OCI-LY7 (cell line): Measurements from ENCODE around the gene SMIM45.

Experiments
- BruUV-seq: library from RNA; stranded (reverse); fragments of 400-500 nt; replicated peaks from 2 replicates; lab custom pipeline; 2021; lab: Mats Ljungman, UMichigan
- CTCF ChIA-PET: fragments of 300-600 bp; sonication (Branson Sonifier 250); formaldehyde crosslinking; loops from one replicate; lab custom pipeline; 2022; ENCODE audit warnings: antibody characterized with exemption; ENCODE audit not compliant: unreplicated experiment; lab: Charles Lee
- POLR2A ChIA-PET: fragments of 300-600 bp; sonication (Branson Sonifier 250); formaldehyde crosslinking; loops from one replicate; lab custom pipeline; 2022; ENCODE audit warnings: antibody characterized with exemption; lab: Charles Lee
- DNase-seq: peaks from one replicate; pipeline ENCODE4 v3.0.0-alpha.2; 2015; ENCODE audit warnings: low spot score
- H2AFZ ChIP-seq: fragments of 200-600 bp; sonication (generic), shearing (Covaris generic); 2 replicates; pipeline ENCODE4 v1.6.1; 2014; ENCODE audit warnings: mild to moderate bottlenecking, antibody characterized with exemption, low read length, moderate library complexity
- H3K27ac ChIP-seq: fragments of 200-600 bp; sonication (generic); 2 replicates; pipeline ENCODE4 v1.5.1; 2014; ENCODE audit warnings: mixed run types, low read depth, mild to moderate bottlenecking, moderate library complexity, low read length, inconsistent platforms; ENCODE audit not compliant: poor library complexity, severe bottlenecking
- H3K36me3 ChIP-seq: fragments of 200-600 bp; sonication (generic); 2 replicates; pipeline ENCODE4 v1.6.1; 2014; ENCODE audit warnings: mild to moderate bottlenecking, antibody characterized with exemption, low read length, moderate library complexity, mixed read lengths; ENCODE audit not compliant: insufficient read depth
- H3K4me1 ChIP-seq: fragments of 200-600 bp; sonication (generic); 2 replicates; pipeline ENCODE4 v1.5.1; 2014; ENCODE audit warnings: mild to moderate bottlenecking, low read length; ENCODE audit not compliant: insufficient read depth, poor library complexity, severe bottlenecking
- H3K4me2 ChIP-seq: fragments of 200-600 bp; sonication (generic); 2 replicates; pipeline ENCODE4 v1.6.1; 2014; ENCODE audit warnings: mild to moderate bottlenecking, low read length
- H3K4me3 ChIP-seq: fragments of 200-600 bp; sonication (generic); 2 replicates; pipeline ENCODE4 v1.5.1; 2014; ENCODE audit warnings: mild to moderate bottlenecking, low read depth, low read length; ENCODE audit not compliant: poor library complexity, severe bottlenecking
- H3K79me2 ChIP-seq: fragments of 200-600 bp; sonication (generic); 2 replicates; pipeline ENCODE4 v1.6.1; 2016; ENCODE audit warnings: low read depth, mild to moderate bottlenecking, low read length, moderate library complexity, mixed read lengths; ENCODE audit not compliant: insufficient read depth
- H3K9me2 ChIP-seq: fragments of 200-600 bp; sonication (generic); 2 replicates; pipeline ENCODE4 v1.6.1; 2016; ENCODE audit warnings: mild to moderate bottlenecking, low read length, mixed read lengths; ENCODE audit not compliant: insufficient read depth
- H3K9me3 ChIP-seq: fragments of 200-600 bp; sonication (generic); 2 replicates; pipeline ENCODE4 v1.6.1; 2014; ENCODE audit warnings: mild to moderate bottlenecking, mixed run types, low read length, mixed read lengths
- H4K20me1 ChIP-seq: fragments of 200-600 bp; sonication (generic); 2 replicates; pipeline ENCODE4 v1.6.1; 2014; ENCODE audit warnings: mild to moderate bottlenecking, antibody characterized with exemption, low read length, moderate library complexity, mixed read lengths; ENCODE audit not compliant: insufficient read depth
- CTCF ChIP-seq: fragments of 200-600 bp; sonication (generic); conservative IDR thresholded peaks from 2 replicates; pipeline ENCODE4 v1.5.1; 2014; ENCODE audit warnings: mild to moderate bottlenecking, antibody characterized with exemption, low read length, moderate library complexity, mixed read lengths
- EZH2phosphoT487 ChIP-seq: fragments of 200-600 bp; sonication (generic); IDR thresholded peaks from 2 replicates; pipeline ENCODE4 v1.6.1; 2018; ENCODE audit warnings: low read depth, borderline replicate concordance, mild to moderate bottlenecking, mixed run types, antibody characterized with exemption, low read length, moderate library complexity, mixed read lengths
- intact Hi-C: fragments of 100-400 bp; cut with micrococcal nuclease; formaldehyde crosslinking; loops from one replicate; pipeline ENCODE4 v1.10.0; 2022; ENCODE audit not compliant: unreplicated experiment

The SMIM45 gene

GRCh38 chr22:41917375-41917902 lies 34.5 kb upstream of the SMIM45 start:
- DNase-seq: no peak
- Histone ChIP-seq H3K27ac (no peak overlapping the region), H3K9me2 (no peaks in the 10 kb centered on the region), H3K4me1 (peaks cover 60% of the 10 kb centered on the region), H3K4me2 (no peak overlapping the region), H3K9me3 (no peaks in the 10 kb centered on the region), H3K4me3 (no peak overlapping the region), H2AFZ (no peak overlapping the region), H3K79me2 (no peaks in the 10 kb centered on the region), H3K36me3 (no peaks in the 10 kb centered on the region), H4K20me1 (0 out of 2 replicates have a peak, but pooled peaks cover 6% of the 10 kb centered on the region)
- intact Hi-C loops: loop anchor here (10.0 kb wide), 1 partner anchor 173 kb away; no protein-coding TSS in a partner anchor
- CTCF ChIA-PET: no interaction called here
- POLR2A ChIA-PET: interaction anchor here (0.6 to 0.7 kb wide), 2 partner anchors 17 to 1259 kb away, joined by 3 to 4 read pairs; no protein-coding TSS in a partner anchor
- no peak for TF ChIP-seq CTCF
- TF ChIP-seq EZH2phosphoT487: no peak
- BruUV-seq: no TSS peak

GRCh38 chr22:41917903-41918791 lies 33.8 kb upstream of the SMIM45 start:
- peaks cover 67% of the 10 kb centered on the region for H3K4me1 ChIP-seq
- peaks cover 5% of the 10 kb centered on the region; the same call in 1 of the 2 replicates for H3K36me3 ChIP-seq
- intact Hi-C loops: loop anchor here (10.0 kb wide), 1 partner anchor 173 kb away; no protein-coding TSS in a partner anchor
- ChIA-PET POLR2A (interaction anchor here (0.7 kb wide), 1 partner anchor 16 kb away, joined by 4 read pairs; no protein-coding TSS in a partner anchor), CTCF (no interaction called here)
- DNase-seq: peak; percentile 47
- H3K9me3 ChIP-seq: no peaks in the 10 kb centered on the region
- 0 out of 2 replicates have a peak, but pooled peaks cover 4% of the 10 kb centered on the region for H4K20me1 ChIP-seq
- no peaks in the 10 kb centered on the region for H3K9me2 ChIP-seq
- H3K4me2 ChIP-seq: peak overlapping the region; percentile 80
- BruUV-seq: no TSS peak
- no peaks in the 10 kb centered on the region for H3K79me2 ChIP-seq
- TF ChIP-seq EZH2phosphoT487 (no peak), CTCF (no peak)
- no peak overlapping the region for H3K27ac ChIP-seq
- no peak overlapping the region for H3K4me3 ChIP-seq
- H2AFZ ChIP-seq: no peak overlapping the region
